HG02852 (cell line): ENCODE measurements around the gene HNF1A.

ENCODE experiments used
- ATAC-seq: cut with Tn5 transposase; IDR thresholded peaks from one replicate; pipeline ENCODE4 v1.9.1; 2021; ENCODE audit warnings: mild to moderate bottlenecking, moderate library complexity; ENCODE audit not compliant: unreplicated experiment

The HNF1A gene

GRCh38 chr12:120956579-120957300, 21.6 kb upstream of the HNF1A start:
- ATAC-seq: no peak

- no peak for ATAC-seq
Observed at GRCh38 chr12:120959111-120959878, 19.0 kb upstream of the HNF1A start.

GRCh38 chr12:120960657-120961056, 17.7 kb upstream of the HNF1A start:
- ATAC-seq: no peak

- no peak for ATAC-seq
Observed at GRCh38 chr12:120961604-120962531, 16.5 kb upstream of the HNF1A start.

GRCh38 chr12:120962532-120963020, 15.8 kb upstream of the HNF1A start:
- ATAC-seq: no peak

- no peak for ATAC-seq
Observed at GRCh38 chr12:120964298-120964697, 14.0 kb upstream of the HNF1A start.

- ATAC-seq: no peak
Observed at GRCh38 chr12:120965534-120966091, 12.7 kb upstream of the HNF1A start.

GRCh38 chr12:120970310-120970709, 8.0 kb upstream of the HNF1A start:
- ATAC-seq: no peak

GRCh38 chr12:120971299-120972180, 6.8 kb upstream of the HNF1A start:
- ATAC-seq: no peak

GRCh38 chr12:120972870-120973543, 5.3 kb upstream of the HNF1A start:
- ATAC-seq: no peak

- no peak for ATAC-seq
Observed at GRCh38 chr12:120977531-120978295, 630 bp upstream of the HNF1A start.

GRCh38 chr12:120979220-120979861, 998 bp downstream of the HNF1A start:
- ATAC-seq: no peak

GRCh38 chr12:120979862-120980696, 1.7 kb downstream of the HNF1A start:
- no peak for ATAC-seq

- no peak for ATAC-seq
Observed at GRCh38 chr12:120980800-120981368, 2.5 kb downstream of the HNF1A start.

- no peak for ATAC-seq
Observed at GRCh38 chr12:120981407-120981941, 3.1 kb downstream of the HNF1A start.

GRCh38 chr12:120982659-120983058, 4.3 kb downstream of the HNF1A start:
- no peak for ATAC-seq

GRCh38 chr12:120983759-120984158, 5.4 kb downstream of the HNF1A start:
- no peak for ATAC-seq
